ENCODE measurements around the gene SLCO4A1.

Gene SLCO4A1

GRCh38 chr20:62652894-62653305 is 10.6 kb downstream of the SLCO4A1 start:
- FAIRE-seq (no peak), DNase-seq (ENCODE audit: insufficient read length, low spot score) (no peak)
- TF ChIP-seq POLR2A (IDR thresholded peaks at IDR 0.05; ENCODE audit: low read depth, low read length): no peak

GRCh38 chr20:62653373-62653772 is 11.1 kb downstream of the SLCO4A1 start:
- no peak for FAIRE-seq
- TF ChIP-seq POLR2A (IDR thresholded peaks at IDR 0.05; ENCODE audit: low read depth, low read length): no peak
- no peak for DNase-seq (ENCODE audit: insufficient read length, low spot score)

DNA sequence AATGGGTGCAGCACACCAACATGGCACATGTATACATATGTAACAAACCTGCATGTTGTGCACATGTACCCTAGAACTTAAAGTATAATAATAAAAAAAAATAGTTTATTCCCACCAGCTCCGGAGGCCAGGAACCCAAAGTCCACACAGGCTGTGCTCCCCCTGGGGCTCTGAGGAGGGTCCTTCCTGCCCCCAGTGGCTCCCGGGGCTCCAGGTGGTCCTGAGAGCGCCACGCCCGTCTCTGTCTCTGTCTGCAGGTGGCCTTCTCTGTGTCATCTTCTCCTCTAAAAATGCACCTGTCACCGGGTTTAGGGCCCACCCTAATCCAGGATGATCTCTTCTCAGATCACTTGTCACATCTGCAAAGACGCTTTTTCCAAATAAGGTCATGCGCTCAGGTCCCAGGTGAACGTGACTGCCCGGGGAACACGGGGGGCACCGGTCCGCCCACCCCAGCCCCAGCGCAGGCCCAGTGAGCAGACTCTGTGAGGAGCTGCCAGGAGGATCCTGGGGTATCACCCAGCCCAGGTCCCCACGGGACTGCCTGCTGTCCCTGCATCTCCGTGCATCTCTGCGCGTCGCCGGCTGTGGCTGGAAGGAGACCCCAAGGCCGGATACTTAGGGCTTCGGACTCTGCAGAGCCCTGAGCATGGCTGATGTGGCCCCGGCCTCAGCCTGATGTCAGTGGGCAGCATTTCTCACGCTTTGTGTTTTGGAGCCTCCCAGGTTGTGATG is 11.8 kb downstream of the SLCO4A1 start:
- no peak for FAIRE-seq
- TF ChIP-seq POLR2A (IDR thresholded peaks at IDR 0.05; ENCODE audit: low read depth, low read length): no peak
- DNase-seq (ENCODE audit: insufficient read length, low spot score): no peak

GRCh38 chr20:62655282-62656196 is 13.2 kb downstream of the SLCO4A1 start:
- no peak for TF ChIP-seq POLR2A (IDR thresholded peaks at IDR 0.05; ENCODE audit: low read depth, low read length)
- FAIRE-seq: no peak

GRCh38 chr20:62656197-62656918 is 14.1 kb downstream of the SLCO4A1 start:
- FAIRE-seq (no peak), DNase-seq (ENCODE audit: insufficient read length, low spot score) (no peak)
- no peak for TF ChIP-seq POLR2A (IDR thresholded peaks at IDR 0.05; ENCODE audit: low read depth, low read length)

More at GRCh38 chr20:62655282-62656196, 13.2 kb downstream of the SLCO4A1 start:
- no peak for DNase-seq (ENCODE audit: insufficient read length, low spot score)

DNA sequence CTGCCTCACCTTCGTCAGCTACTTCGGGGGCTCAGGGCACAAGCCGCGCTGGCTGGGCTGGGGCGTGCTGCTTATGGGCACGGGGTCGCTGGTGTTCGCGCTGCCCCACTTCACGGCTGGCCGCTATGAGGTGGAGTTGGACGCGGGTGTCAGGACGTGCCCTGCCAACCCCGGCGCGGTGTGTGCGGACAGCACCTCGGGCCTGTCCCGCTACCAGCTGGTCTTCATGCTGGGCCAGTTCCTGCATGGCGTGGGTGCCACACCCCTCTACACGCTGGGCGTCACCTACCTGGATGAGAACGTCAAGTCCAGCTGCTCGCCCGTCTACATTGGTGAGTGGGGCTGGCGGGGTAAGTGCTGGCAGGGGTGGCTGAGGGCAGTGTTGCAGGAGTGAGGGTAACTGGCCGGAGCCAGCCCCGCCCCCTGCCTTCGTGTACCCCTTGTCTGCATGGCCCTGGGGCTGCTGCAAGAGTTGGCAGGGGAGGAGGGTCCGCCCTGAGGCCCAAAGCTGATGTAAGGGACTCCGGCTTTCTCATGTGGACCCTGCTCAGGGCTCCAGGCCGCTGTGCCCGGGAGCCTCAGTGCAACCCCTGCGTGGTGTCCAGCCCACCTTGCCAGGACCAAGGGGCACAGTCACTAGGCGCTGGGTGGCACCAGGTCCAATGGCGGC is 14.8 kb downstream of the SLCO4A1 start:
- FAIRE-seq: no peak
- no peak for TF ChIP-seq POLR2A (IDR thresholded peaks at IDR 0.05; ENCODE audit: low read depth, low read length)
- DNase-seq (ENCODE audit: insufficient read length, low spot score): no peak

- no peak for TF ChIP-seq POLR2A (IDR thresholded peaks at IDR 0.05; ENCODE audit: low read depth, low read length)
- DNase-seq (ENCODE audit: insufficient read length, low spot score) (no peak), FAIRE-seq (no peak)
Measured at GRCh38 chr20:62657589-62657942, 15.3 kb downstream of the SLCO4A1 start.

DNA sequence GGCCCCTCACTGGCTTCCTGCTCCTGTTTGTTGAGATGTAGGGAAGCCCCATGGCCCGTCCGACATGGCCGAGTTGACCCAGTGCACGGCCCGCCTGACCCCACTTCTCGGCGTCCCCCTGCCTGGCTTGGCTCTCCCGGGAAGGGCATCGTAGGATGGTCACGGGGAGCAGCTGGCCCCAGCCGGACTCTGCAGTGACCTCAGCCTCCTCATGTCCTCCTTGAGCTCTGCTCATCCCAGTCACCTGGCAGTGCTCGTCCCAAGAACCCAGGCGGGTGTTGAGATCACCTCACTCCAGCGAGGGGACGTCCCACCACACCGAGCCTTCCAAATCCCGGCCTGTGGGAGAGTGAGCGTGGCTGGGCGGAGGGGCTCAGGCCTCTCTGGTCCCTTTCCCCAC is 15.7 kb downstream of the SLCO4A1 start:
- TF ChIP-seq POLR2A (IDR thresholded peaks at IDR 0.05; ENCODE audit: low read depth, low read length): no peak
- DNase-seq (ENCODE audit: insufficient read length, low spot score) (no peak), FAIRE-seq (no peak)

DNA sequence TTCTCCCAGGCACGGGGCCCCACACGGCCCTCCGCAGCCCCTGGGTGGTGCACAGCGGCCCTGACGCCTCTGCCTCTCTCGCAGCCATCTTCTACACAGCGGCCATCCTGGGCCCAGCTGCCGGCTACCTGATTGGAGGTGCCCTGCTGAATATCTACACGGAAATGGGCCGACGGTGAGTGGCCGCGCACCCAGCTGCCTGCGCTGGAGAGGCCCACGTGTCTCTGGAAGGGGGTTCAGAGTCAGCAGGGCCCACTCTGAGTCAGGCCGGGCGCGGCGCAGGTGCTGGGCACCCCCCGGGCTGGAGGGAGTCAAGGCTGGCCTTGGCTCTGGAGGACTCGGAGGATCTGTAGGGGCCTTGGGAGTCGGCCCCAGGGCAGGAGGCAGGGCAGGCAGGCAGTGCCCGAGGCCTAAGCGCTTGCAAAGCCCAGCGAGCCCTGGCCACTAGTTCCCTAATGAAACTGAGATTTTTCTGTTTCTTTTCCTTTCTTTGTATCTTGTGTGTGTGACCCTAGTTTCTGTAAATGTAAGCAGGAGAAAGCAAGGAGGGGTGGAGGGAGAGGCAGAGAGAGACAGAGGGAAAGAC is 16.4 kb downstream of the SLCO4A1 start:
- no peak for FAIRE-seq
- no peak for DNase-seq (ENCODE audit: insufficient read length, low spot score)

DNA sequence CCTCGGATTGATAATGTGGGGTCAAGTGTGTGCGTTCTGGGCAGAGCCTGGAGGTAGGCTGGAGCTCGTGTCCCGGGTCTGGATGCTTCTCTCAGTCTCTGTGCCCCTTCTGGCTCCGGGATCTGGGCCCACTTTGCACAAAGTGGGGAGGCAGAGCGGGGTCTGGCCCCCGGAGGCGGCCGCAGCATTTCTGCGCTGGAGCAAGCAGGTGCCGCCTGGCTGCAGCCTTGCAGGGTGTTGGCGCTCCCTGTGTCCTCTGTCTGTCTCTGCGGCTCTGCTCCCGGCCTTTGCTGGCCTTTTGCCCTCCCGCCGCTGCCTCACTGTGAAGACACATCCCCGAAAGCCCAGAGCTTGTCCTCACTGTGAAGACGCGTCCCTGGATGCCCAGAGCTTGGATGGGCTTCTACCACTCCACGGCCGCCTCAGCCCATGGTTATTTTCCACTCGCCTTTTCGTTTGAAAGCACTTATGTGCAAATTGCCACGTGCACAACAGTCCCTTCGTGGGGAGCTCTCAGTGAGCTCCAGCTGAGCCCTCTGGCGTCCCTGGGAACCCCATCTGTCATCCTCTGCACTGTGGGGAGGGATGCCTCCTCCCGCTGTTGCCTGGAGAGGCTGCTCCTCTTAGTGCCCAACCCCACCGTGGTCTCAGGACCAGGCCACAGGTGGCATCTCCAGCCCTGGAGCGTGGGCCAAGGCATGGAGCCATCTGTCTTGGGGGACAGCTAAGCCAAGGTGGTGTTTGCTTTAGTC is 17.4 kb downstream of the SLCO4A1 start:
- DNase-seq (ENCODE audit: insufficient read length, low spot score) (no peak), FAIRE-seq (no peak)
- no peak for TF ChIP-seq POLR2A (IDR thresholded peaks at IDR 0.05; ENCODE audit: low read depth, low read length)

More for the DNA sequence above, 16.4 kb downstream of the SLCO4A1 start:
- no peak for TF ChIP-seq POLR2A (IDR thresholded peaks at IDR 0.05; ENCODE audit: low read depth, low read length)

GRCh38 chr20:62660240-62660615 is 17.9 kb downstream of the SLCO4A1 start:
- FAIRE-seq (no peak), DNase-seq (ENCODE audit: insufficient read length, low spot score) (no peak)

DNA sequence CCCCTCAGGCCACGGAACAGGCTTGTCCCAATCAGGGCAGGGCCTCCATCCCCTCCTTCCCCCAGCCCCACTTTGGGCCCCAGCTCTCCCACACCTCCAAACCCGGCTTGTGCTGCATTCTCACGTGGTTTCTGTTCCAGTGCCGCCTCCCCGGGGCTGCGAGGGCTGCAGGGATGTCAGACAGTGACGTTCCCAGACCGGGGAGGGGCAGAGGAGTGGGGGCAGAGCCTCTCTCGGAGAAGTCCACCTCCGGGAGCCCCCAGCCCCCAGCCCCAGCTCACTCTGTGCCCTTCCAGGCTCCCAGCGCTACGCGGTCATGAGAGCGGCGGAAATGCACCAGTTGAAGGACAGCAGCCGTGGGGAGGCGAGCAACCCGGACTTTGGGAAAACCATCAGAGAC is 18.5 kb downstream of the SLCO4A1 start:
- FAIRE-seq (no peak), DNase-seq (ENCODE audit: insufficient read length, low spot score) (no peak)
- no peak for TF ChIP-seq POLR2A (IDR thresholded peaks at IDR 0.05; ENCODE audit: low read depth, low read length)

More at GRCh38 chr20:62660240-62660615, 17.9 kb downstream of the SLCO4A1 start:
- no peak for TF ChIP-seq POLR2A (IDR thresholded peaks at IDR 0.05; ENCODE audit: low read depth, low read length)

DNA sequence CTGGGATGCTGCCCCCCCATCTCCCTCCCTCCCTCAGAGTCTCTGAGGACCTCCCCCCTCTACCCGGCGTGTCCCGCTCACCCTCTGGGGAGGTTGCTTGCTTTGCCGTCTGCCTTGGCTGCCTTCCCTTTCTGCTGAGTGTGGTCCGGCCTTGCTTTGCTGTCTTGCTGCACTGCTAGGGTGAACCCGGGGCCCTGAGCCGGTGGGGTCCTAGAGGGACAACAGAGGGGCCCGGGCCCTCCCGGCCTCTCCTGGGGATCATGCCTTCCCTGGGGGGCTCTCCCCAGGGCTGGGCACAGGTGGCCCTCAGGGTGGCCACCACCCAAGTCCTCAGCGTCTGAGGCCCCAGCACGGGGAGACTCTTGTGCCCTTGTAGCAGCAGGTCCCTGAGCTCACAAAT is 19.3 kb downstream of the SLCO4A1 start:
- FAIRE-seq (no peak), DNase-seq (ENCODE audit: insufficient read length, low spot score) (no peak)
- no peak for TF ChIP-seq POLR2A (IDR thresholded peaks at IDR 0.05; ENCODE audit: low read depth, low read length)
